ENCODE data around the gene ZCRB1.

Gene ZCRB1

DNA sequence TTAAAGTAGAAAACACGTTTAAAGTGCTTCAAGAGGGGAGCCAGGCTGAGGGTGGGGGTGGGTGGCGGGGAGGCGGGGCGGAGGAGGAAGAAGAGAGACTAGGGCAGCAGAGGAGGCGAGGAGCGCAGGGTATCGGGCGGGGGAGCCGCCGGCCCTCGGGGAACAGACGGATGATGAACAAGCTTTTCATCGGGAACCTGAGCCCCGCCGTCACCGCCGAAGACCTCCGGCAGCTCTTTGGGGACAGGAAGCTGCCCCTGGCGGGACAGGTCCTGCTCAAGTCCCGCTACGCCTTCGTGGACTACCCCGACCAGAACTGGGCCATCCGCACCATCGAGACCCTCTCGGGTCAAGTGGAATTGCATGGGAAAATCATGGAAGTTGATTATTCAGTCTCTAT lies 39.2 kb downstream of the ZCRB1 start:
- no peak for DNase-seq
- in situ Hi-C loops (cut with HindIII; ENCODE audit: low pct_ligation_motif_present, low sequenced_read_pairs) = no loop called here
- TF ChIP-seq, protein P1, sequence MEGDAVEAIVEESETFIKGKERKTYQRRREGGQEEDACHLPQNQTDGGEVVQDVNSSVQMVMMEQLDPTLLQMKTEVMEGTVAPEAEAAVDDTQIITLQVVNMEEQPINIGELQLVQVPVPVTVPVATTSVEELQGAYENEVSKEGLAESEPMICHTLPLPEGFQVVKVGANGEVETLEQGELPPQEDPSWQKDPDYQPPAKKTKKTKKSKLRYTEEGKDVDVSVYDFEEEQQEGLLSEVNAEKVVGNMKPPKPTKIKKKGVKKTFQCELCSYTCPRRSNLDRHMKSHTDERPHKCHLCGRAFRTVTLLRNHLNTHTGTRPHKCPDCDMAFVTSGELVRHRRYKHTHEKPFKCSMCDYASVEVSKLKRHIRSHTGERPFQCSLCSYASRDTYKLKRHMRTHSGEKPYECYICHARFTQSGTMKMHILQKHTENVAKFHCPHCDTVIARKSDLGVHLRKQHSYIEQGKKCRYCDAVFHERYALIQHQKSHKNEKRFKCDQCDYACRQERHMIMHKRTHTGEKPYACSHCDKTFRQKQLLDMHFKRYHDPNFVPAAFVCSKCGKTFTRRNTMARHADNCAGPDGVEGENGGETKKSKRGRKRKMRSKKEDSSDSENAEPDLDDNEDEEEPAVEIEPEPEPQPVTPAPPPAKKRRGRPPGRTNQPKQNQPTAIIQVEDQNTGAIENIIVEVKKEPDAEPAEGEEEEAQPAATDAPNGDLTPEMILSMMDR (IDR thresholded peaks at IDR 0.05; ENCODE audit: low read depth, low read length, missing control alignments) = no peak
- no peaks in the 10 kb centered on the region for H3K27me3 ChIP-seq (replicated peaks)
- no peak overlapping the region for H3K27ac ChIP-seq
- H3K4me3 ChIP-seq (ENCODE audit: low read depth, low read length) = no peak overlapping the region
- no peaks in the 10 kb centered on the region for H3K36me3 ChIP-seq (replicated peaks)

DNA sequence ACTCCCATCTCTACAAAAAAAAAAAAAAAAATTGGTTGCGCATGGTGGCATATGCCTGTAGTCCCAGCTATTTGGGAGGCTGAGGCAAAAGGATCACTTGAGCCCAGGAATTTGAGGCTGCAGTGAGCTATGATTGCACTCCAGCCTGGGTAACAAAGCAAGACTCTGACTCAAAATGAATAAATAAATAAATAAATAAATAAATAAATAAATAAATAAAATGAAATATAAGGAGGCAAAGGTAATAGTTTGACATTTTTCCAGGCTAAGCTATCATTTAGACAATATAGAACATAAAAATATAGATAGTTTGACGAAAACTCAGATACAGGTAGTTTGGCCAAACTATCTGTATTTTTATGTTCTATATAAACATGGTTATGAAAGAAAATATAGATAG lies 40.5 kb downstream of the ZCRB1 start:
- Histone ChIP-seq H3K4me3 (ENCODE audit: low read depth, low read length) (no peak overlapping the region), H3K27me3 (replicated peaks) (no peaks in the 10 kb centered on the region), H3K27ac (no peak overlapping the region), H3K36me3 (replicated peaks) (no peaks in the 10 kb centered on the region)
- no peak for DNase-seq
- TF ChIP-seq, protein P1 (IDR thresholded peaks at IDR 0.05; ENCODE audit: low read depth, low read length, missing control alignments) = no peak
- in situ Hi-C loops (cut with HindIII; ENCODE audit: low pct_ligation_motif_present, low sequenced_read_pairs) = no loop called here

DNA sequence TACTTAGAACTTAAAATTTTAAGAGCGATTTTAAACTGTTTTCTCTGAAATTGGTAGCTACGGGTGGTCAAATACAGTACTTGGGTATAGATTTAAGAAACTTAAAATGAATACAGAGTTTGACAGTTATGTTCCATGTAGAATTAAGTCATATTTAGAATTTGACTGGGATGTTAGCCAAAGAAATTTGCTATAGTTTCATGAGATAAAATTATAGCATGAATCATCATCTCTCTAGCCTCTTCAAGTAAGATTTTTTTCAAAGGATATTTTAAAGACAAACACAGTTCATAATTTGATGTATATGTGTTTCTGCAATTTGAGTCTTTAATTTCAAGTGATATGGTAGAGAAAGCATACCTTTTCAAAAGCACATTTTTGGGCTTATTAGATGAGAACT lies 41.0 kb downstream of the ZCRB1 start:
- in situ Hi-C loops (cut with HindIII; ENCODE audit: low pct_ligation_motif_present, low sequenced_read_pairs) = no loop called here
- no peaks in the 10 kb centered on the region for H3K27me3 ChIP-seq (replicated peaks)
- no peaks in the 10 kb centered on the region for H3K36me3 ChIP-seq (replicated peaks)
- TF ChIP-seq, protein P1 (IDR thresholded peaks at IDR 0.05; ENCODE audit: low read depth, low read length, missing control alignments) = no peak
- no peak for DNase-seq
- no peak overlapping the region for H3K4me3 ChIP-seq (ENCODE audit: low read depth, low read length)
- H3K27ac ChIP-seq = no peak overlapping the region

DNA sequence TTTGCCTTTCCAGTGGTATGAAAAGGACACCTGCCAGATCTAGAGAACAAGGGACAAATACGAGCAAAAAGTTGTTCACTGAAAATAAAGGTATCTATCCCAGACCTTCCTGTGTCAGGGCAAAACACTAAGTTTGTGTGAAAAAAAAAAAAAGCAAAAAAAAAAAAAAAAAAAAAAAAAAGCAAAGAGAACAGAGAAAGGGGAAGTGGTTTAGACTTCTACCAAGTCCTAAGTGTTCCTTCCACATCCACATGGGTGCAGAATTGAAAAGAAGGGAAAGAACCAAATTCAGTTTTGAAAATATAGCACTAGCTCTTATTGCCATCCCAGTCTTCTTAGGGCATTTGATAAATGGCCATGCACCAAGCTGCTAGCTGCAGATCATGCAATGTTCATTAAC lies 41.7 kb downstream of the ZCRB1 start:
- in situ Hi-C loops (cut with HindIII; ENCODE audit: low pct_ligation_motif_present, low sequenced_read_pairs) = no loop called here
- H3K4me3 ChIP-seq (ENCODE audit: low read depth, low read length) = no peak overlapping the region
- H3K36me3 ChIP-seq (replicated peaks) = no peaks in the 10 kb centered on the region
- H3K27me3 ChIP-seq (replicated peaks) = no peaks in the 10 kb centered on the region
- no peak overlapping the region for H3K27ac ChIP-seq
- TF ChIP-seq, protein P1 (IDR thresholded peaks at IDR 0.05; ENCODE audit: low read depth, low read length, missing control alignments) = no peak
- no peak for DNase-seq

DNA sequence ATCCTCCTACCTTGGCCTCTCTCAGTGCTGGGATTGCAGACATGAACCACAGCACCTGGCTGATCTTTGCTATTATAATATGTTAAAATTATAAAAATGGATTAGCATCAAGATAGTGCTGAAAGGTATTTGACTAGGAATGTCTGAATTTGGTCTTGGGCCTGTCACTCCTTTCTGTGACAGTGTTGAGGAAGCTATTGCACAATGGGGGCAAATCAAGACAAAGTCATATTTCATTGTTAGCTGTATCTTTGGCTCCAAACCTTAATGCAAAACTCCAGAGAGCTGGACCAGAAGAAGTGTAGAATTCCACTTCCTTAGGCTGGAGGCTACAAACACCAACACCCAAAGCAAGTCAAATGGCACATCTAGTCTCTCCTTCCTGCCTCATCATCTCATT lies 42.2 kb downstream of the ZCRB1 start:
- Histone ChIP-seq H3K4me3 (ENCODE audit: low read depth, low read length) (no peak overlapping the region), H3K27me3 (replicated peaks) (no peaks in the 10 kb centered on the region), H3K27ac (no peak overlapping the region), H3K36me3 (replicated peaks) (no peaks in the 10 kb centered on the region)
- DNase-seq = no peak
- TF ChIP-seq, protein P1 (IDR thresholded peaks at IDR 0.05; ENCODE audit: low read depth, low read length, missing control alignments) = no peak
- in situ Hi-C loops (cut with HindIII; ENCODE audit: low pct_ligation_motif_present, low sequenced_read_pairs) = no loop called here

DNA sequence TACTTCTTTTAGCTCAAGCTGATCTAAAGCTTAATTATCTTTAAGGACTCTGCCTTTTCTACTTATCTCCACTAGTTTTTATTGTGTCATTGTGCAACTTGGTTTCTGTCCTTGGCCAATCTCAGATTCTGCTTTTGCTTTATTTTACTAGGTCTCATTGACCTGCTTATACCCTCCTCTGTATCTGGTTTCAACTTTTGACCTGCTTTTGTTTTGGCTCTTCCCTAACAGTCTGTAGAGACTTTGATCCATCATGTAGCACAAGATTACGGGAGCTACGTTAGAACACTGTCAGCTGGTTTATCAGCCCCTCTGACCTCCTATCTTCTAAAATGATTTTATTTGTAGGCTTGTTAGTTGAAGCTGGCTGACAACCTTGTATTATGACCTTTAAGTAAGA lies 43.6 kb downstream of the ZCRB1 start:
- Histone ChIP-seq H3K4me3 (ENCODE audit: low read depth, low read length) (no peak overlapping the region), H3K36me3 (replicated peaks) (no peaks in the 10 kb centered on the region), H3K27me3 (replicated peaks) (no peaks in the 10 kb centered on the region), H3K27ac (no peak overlapping the region)
- no peak for DNase-seq
- in situ Hi-C loops (cut with HindIII; ENCODE audit: low pct_ligation_motif_present, low sequenced_read_pairs) = no loop called here
- TF ChIP-seq, protein P1 (IDR thresholded peaks at IDR 0.05; ENCODE audit: low read depth, low read length, missing control alignments) = no peak
